ENCODE measurements around the gene CLIC2.
A peak's percentile ranks its signal among the peaks of the same experiment; 100 is the strongest.
"Not testable (repeated sequence)": the region's sequence is repeated elsewhere in the genome, so short reads cannot be mapped to it uniquely, and the experiment has no call there.

Gene CLIC2

DNA sequence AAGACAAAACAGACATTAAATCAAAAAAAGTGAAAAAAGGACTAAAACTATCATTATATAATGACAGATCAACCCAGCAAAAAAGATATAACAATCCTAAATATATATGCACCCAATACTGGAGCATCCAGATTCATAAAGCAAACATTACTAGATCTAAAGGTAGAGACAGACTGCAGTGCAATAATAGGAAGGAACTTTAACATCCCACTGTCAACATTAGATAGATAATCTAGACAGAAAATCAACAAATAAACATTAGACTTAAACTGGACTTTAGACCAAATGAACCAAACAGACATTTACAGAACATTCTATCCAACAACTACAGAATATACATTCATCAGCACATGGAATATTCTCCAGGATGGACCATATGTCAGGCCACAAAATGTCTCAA lies 40.6 kb downstream of the CLIC2 start:
- TF ChIP-seq POLR2A (IDR thresholded peaks at IDR 0.05; ENCODE audit: low read length) (no peak), GATA1 (IDR thresholded peaks at IDR 0.05; ENCODE audit: low read depth, low read length) (no peak)

DNA sequence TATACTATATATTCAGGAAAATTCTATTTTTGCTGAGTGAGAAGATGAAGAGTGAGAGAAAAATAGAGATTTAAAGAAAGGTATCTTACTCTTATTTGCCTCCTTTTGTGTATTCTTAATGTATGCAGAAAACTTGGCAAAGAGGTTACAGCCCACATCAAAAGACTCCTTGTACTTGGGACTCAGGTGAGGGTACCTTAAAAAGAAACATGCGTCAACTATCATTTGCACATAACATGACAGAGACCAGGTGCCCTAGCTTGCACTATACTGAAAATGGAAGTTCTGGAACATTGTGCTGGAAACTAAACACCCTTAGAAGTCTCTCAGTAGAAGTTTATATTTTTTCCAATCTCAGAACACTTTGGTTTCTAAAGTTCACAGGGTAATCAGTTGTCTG lies 54.5 kb downstream of the CLIC2 start:
- DNase-seq = no peak
- no peak for TF ChIP-seq GATA1 (IDR thresholded peaks at IDR 0.05; ENCODE audit: low read depth, low read length)
- no peak for TF ChIP-seq POLR2A (IDR thresholded peaks at IDR 0.05; ENCODE audit: low read length)

More for the DNA sequence above, 40.6 kb downstream of the CLIC2 start:
- no peak for DNase-seq

DNA sequence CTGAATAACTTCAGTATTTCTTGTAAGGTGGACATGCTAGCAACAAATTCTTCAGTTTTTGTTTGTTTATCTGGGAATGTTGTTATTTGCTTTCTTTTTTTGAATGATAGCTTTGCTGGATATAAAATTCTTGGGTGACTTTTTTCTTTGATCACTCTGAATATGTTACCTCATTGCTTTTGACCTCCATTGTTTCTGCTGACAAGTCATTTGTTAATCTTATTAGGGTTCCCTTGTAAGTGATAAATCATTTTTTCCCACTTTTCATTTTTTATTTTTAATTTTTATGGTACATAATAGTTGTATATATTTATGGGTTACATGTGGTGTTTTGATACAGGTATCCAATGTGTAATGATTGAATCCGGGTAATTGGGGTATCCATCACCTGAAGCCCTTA lies 63.4 kb downstream of the CLIC2 start:
- no peak for DNase-seq
- TF ChIP-seq POLR2A (IDR thresholded peaks at IDR 0.05; ENCODE audit: low read length) = no peak
- TF ChIP-seq GATA1 (IDR thresholded peaks at IDR 0.05; ENCODE audit: low read depth, low read length) = no peak

DNA sequence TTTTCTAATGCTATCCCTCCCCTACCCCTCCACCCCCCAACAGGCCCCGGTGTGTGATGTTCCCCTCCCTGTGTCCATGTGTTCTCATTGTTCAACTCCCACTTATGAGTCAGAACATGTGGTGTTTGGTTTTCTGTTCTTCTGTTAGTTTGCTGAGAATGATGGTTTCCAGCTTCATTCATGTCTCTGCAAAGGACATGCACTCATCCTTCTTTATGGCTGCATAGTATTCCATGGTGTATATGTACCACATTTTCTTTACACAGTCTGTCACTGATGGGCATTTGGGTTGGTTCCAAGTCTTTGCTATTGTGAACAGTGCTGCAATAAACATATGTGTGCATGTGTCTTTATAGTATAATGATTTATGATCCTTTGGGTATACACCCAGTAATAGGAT lies 66.4 kb downstream of the CLIC2 start:
- not testable (repeated sequence) for DNase-seq

DNA sequence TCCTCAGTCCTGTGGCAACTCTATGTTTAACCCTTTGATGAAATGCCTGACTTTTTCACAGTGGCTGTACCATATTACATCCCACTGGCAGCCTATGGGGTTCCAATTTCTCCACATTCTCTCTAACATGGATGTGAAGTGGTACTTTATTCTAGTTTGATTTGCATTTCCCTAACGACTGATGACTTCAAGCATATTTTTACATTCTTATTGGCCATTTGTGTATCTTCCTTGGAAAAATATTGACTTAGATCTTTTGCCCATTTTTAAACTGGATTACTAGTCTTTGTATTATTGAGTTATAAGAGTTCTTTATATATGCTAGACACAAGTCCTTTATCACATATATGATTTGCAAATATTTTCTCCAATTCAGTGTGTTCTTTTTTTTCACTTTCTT lies 68.0 kb downstream of the CLIC2 start:
- no peak for DNase-seq
- TF ChIP-seq POLR2A (IDR thresholded peaks at IDR 0.05; ENCODE audit: low read length) = no peak
- TF ChIP-seq GATA1 (IDR thresholded peaks at IDR 0.05; ENCODE audit: low read depth, low read length) = no peak

DNA sequence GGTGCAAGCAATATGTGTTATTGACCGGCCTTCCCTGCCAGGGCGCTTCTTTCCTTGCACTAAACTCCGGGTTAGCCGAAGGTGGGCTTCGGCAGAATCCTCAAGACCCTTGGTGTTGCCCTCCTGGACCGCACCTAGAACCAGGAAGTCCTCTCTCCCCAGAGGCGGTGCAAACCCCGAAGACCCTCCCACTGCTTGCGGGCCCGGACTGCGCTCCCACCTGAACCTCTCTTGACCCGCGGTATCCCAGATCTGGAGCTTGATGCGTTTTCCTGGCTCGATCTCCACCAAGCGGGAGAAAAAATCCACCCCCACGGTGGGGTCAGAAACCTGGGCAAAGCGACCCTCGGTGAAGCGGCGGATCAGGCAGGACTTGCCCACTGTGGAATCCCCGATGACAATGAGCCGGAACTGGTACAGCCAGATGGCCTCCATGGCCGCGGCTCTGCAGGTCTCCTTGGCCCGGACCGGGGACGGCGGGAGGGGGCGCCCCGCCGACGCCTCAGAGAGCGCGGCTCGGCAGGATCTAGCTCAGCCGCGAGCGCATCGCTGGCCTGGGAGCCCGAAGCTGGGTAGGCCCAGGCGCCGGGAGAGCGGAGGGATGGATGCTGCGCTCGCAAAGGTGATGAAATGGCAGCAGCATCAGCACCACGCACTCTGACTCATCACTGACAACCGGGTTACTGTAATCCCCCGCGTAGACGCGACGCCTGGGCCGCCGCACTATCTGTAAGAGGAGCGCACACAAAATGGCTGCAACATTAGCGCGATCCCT lies 70.4 kb downstream of the CLIC2 start, which contains the start of gene RAB39B:
RAB39B (minus strand) TSS at position 638 of the 775 bp plus-strand sequence; CDS start at position 435, 203 bp downstream.
- TF ChIP-seq POLR2A (IDR thresholded peaks at IDR 0.05; ENCODE audit: low read length) (peak; percentile 46), GATA1 (IDR thresholded peaks at IDR 0.05; ENCODE audit: low read depth, low read length) (no peak)
- DNase-seq = peak; percentile 86 to 89

DNA sequence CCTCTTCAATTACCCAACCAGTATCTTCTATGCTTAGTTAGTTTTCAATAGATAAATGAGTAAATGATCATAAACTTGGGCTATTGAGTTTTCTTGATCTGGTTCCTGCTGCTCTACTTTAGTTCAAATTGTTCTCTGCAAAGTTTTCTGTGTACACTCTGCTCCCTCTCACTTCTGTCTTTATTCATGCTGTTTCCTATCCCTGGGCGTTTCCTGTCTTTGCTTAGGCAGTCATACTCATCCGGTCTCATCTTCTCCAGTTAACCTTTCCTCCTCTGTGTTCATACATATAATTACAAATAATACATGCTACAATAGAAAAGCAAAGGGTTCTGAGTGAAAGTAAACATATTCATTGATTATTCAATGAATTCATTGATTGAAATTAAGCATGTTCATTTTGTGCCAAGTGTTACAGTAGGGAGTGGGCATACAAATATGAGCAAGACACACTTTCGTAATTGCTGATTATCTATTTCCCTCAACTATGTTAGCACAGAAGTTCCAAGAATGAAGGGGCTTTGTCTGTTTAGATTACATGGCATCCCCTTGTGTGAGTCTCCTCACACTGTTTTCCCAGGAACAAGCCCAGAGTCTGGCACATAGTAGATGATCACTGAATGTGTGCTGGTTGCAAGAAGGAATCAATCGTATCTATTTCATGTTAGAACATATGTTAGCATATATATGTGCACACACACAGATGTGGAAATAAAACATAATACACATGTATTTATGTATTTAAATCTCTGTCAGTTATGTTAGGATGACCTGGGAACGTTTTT lies 71.3 kb downstream of the CLIC2 start:
- peak; percentile 10 to 35 for DNase-seq
- TF ChIP-seq GATA1 (IDR thresholded peaks at IDR 0.05; ENCODE audit: low read depth, low read length) = no peak
- TF ChIP-seq POLR2A (IDR thresholded peaks at IDR 0.05; ENCODE audit: low read length) = no peak

DNA sequence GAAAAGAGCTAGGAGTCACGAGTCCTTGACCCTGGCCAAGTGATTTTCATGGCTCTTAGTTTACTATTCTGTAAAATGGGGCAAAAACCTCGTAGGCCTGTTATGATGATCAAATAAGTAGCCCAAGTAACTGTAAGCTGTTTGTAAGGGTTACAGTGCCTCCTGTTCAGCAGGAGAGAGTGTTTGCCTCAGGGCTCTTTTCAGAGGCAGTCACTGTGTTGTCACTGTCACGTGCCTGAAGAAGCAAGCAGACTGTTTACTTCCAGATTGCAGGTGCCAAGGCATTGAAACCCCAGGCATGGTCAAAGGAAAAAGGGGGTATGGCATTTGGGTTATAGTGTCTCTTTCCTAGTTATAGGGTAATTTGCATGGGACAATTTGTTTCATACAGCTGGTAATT lies 74.7 kb downstream of the CLIC2 start:
- TF ChIP-seq GATA1 (IDR thresholded peaks at IDR 0.05; ENCODE audit: low read depth, low read length) = no peak
- no peak for TF ChIP-seq POLR2A (IDR thresholded peaks at IDR 0.05; ENCODE audit: low read length)
- DNase-seq = no peak

DNA sequence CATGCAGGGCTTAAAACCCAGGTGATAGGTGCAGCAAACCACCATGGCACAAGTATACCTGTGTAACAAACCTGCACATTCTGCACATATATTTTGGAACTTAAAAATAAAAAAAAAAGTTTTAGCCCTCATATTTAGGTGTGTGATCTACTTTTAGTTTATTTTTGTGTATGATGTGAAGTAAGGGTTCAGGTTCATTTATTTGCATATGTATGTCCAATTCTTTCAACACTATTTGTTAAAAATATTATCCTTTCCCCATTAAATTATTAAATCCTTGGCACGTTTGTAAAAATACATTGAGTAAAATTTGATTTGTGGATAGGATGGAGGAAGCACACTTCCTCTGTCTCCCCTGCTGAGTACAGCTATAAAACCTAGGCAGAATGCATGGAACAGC lies 83.0 kb downstream of the CLIC2 start:
- TF ChIP-seq GATA1 (IDR thresholded peaks at IDR 0.05; ENCODE audit: low read depth, low read length) (no peak), POLR2A (IDR thresholded peaks at IDR 0.05; ENCODE audit: low read length) (no peak)
- DNase-seq = no peak

DNA sequence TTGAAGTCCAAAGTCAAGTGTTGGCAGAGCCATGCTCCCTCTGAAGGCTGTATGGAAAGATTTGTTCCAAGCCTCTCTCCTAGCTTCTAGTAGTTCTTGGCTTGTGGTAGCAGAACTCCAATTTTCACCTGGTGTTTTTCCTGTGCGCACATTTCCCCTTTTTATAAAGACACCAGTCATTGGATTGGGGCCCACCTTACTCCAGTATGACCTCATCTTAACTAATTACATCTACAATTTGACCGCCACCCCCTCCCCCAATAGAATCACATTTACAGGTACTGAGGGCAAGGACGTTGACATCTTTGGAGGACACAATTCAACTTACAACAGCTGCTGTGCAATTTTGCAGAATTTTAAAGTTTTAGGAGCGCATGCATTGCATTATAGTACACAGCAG lies 86.9 kb downstream of the CLIC2 start:
- no peak for TF ChIP-seq GATA1 (IDR thresholded peaks at IDR 0.05; ENCODE audit: low read depth, low read length)
- TF ChIP-seq POLR2A (IDR thresholded peaks at IDR 0.05; ENCODE audit: low read length) = no peak
- DNase-seq = no peak

DNA sequence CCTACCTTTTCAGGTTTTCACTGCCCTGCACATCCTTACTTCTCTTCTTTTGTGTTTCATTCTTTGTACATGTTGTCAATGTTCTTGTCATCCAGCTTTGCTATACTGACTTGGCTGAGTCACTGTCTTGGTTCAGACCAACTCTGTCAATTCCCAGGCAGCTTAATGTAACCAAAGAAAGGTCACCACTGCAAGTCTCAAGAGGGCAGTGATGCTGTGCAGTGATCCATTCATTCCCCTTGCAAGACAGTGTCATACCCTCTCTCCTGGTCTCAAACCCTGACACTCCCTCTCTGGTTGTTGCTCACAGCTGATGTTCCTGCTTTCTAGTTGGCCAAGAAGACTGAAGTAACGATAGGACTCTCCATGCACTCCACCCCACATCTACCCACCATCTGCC lies 87.7 kb downstream of the CLIC2 start:
- TF ChIP-seq GATA1 (IDR thresholded peaks at IDR 0.05; ENCODE audit: low read depth, low read length) = no peak
- TF ChIP-seq POLR2A (IDR thresholded peaks at IDR 0.05; ENCODE audit: low read length) = no peak
- DNase-seq = no peak

DNA sequence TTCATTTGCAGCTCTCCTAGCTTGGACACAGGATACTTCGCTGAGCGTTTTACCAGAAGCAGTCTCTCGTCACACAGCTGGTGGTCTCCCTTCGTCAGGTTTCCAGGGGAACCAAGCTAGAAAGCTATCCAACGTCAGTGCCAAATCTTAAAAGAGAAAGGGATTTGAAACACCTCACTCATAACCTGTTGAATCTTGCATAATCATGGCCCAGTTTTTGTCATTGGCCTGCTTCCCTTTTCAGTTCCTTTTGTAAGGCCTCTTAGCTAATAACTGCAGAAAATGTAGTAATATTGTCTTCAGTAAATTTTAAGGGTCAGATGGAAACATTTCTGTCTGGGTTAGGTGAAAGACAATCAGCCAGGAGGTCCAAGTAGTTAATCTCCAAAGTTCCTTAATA lies 92.1 kb downstream of the CLIC2 start:
- TF ChIP-seq POLR2A (IDR thresholded peaks at IDR 0.05; ENCODE audit: low read length) = no peak
- no peak for TF ChIP-seq GATA1 (IDR thresholded peaks at IDR 0.05; ENCODE audit: low read depth, low read length)
- DNase-seq = no peak

DNA sequence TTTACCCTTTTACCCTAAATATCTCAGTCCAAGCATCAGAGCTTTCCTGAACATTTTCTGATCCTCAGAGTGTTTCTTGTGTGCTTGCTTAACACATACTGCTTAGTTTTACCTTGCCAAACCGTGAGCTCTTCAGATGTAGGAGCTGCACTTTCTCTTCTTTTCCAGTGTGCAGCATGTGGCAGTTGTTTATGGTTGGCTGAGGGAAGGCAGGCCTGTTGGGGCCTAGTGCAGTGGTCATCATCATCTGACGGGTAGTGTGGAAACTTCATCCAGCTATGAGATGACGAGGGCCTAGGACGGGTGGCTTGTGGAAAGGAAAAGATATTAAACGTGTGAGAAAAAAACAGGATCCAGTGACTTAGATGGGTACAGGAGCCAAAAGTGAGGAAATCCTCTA lies 96.7 kb downstream of the CLIC2 start:
- DNase-seq = no peak
- TF ChIP-seq POLR2A (IDR thresholded peaks at IDR 0.05; ENCODE audit: low read length) (no peak), GATA1 (IDR thresholded peaks at IDR 0.05; ENCODE audit: low read depth, low read length) (no peak)

DNA sequence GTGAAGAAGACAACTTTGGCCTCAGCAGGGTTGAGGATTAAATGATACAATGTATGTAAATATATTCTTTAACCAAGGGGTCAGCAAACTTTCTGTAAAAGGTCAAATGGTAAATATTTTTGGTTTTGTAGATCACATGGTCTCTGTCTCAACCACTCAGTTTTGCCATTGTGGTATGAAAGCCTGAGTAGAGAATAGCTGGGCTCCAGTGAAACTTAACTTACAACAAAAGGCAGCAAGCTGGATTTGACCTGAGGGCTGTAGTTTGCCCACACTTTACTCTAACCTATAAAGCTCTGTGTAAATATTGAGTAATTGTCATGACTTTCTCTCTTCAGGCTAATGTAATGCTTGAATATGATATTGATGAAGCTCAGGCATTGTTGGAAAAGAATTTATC lies 98.5 kb downstream of the CLIC2 start:
- DNase-seq = no peak
- no peak for TF ChIP-seq GATA1 (IDR thresholded peaks at IDR 0.05; ENCODE audit: low read depth, low read length)
- TF ChIP-seq POLR2A (IDR thresholded peaks at IDR 0.05; ENCODE audit: low read length) = no peak

DNA sequence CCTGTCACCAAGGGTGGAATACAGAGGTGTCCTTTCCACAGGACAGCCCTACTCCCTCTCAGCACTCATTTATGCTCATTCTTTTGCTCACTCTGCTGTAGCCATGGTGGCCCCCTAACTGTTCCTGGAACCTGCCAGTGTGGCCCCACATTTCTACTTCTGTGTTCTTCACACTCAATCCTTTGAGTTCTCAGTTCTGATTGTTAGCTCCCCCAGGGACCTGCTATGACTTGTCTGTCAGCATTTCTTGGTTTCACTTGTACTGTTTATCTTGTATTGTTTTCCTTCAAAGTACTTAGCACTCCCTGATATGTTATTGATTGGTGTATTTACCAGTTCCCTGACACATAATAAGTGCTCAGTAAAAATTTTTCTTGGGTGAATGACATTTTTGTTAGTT lies 103.3 kb downstream of the CLIC2 start:
- no peak for DNase-seq
- TF ChIP-seq GATA1 (IDR thresholded peaks at IDR 0.05; ENCODE audit: low read depth, low read length) = no peak
- no peak for TF ChIP-seq POLR2A (IDR thresholded peaks at IDR 0.05; ENCODE audit: low read length)
